WTC11 (cell line): Measurements from ENCODE around the gene SLC24A4. TPM values are rescaled to one million over a fixed set of nuclear protein-coding genes. Genes with fewer than 3 reads are reported as not detected.

Experiments
- ATAC-seq: fragments of 200-7000 bp; cut with Tn5 transposase; 2 replicates; pipeline ENCODE4 v1.10.0; 2021; ENCODE audit warnings: mild to moderate bottlenecking, moderate library complexity
- CTCF ChIA-PET: fragments of 300-600 bp; sonication (Branson Sonifier 250); formaldehyde crosslinking; loops from one replicate; lab custom pipeline; 2021; ENCODE audit warnings: antibody characterized with exemption; lab: Charles Lee
- POLR2A ChIA-PET: fragments of 350-600 bp; sonication (Branson Sonifier 250); formaldehyde crosslinking; loops from one replicate; lab custom pipeline; 2021; ENCODE audit warnings: antibody characterized with exemption; lab: Charles Lee
- DNase-seq: peaks from one replicate; pipeline ENCODE4 v3.0.0; 2021; ENCODE audit warnings: low spot score
- H3K27ac Mint-ChIP-seq: 2 replicates; pipeline ENCODE4 v1.8.0; 2021; ENCODE audit warnings: mixed read lengths
- H3K27me3 Mint-ChIP-seq: 2 replicates; pipeline ENCODE4 v1.8.0; 2021; ENCODE audit warnings: low read depth, mild to moderate bottlenecking, moderate library complexity, mixed read lengths
- H3K36me3 Mint-ChIP-seq: 2 replicates; pipeline ENCODE4 v1.8.0; 2021; ENCODE audit warnings: mixed read lengths
- H3K4me1 Mint-ChIP-seq: 2 replicates; pipeline ENCODE4 v1.8.0; 2022; ENCODE audit warnings: mixed read lengths
- H3K4me3 Mint-ChIP-seq: 2 replicates; pipeline ENCODE4 v1.8.0; 2021; ENCODE audit warnings: mild to moderate bottlenecking, moderate library complexity, mixed read lengths
- H3K9me3 Mint-ChIP-seq: 2 replicates; pipeline ENCODE4 v1.8.0; 2021; ENCODE audit warnings: mixed read lengths
- CBFB ChIP-seq: sonication (generic); formaldehyde crosslinking; IDR thresholded peaks from 2 replicates; pipeline ENCODE4 v1.8.1; 2022; ENCODE audit warnings: mild to moderate bottlenecking, low read depth, missing genetic modification reagents
- E2F1 ChIP-seq: sonication (generic); formaldehyde crosslinking; IDR thresholded peaks from 2 replicates; pipeline ENCODE4 v1.8.0; 2022; ENCODE audit warnings: mild to moderate bottlenecking, missing genetic modification reagents
- FOXP1 ChIP-seq: sonication (generic); formaldehyde crosslinking; IDR thresholded peaks from 2 replicates; pipeline ENCODE4 v1.8.0; 2022; ENCODE audit warnings: missing genetic modification reagents, mild to moderate bottlenecking, moderate library complexity, borderline replicate concordance
- IRF2 ChIP-seq: sonication (generic); formaldehyde crosslinking; IDR thresholded peaks from 2 replicates; pipeline ENCODE4 v1.8.0; 2022; ENCODE audit warnings: low read depth, missing genetic modification reagents, borderline replicate concordance
- KAT7 ChIP-seq: sonication (generic); formaldehyde crosslinking; IDR thresholded peaks from 2 replicates; pipeline ENCODE4 v1.8.1; 2023; ENCODE audit warnings: missing genetic modification reagents, mild to moderate bottlenecking, borderline replicate concordance
- MAX ChIP-seq: sonication (generic); formaldehyde crosslinking; IDR thresholded peaks from 2 replicates; pipeline ENCODE4 v1.8.0; 2022; ENCODE audit warnings: mild to moderate bottlenecking, missing genetic modification reagents
- NFE2L1 ChIP-seq: sonication (generic); formaldehyde crosslinking; IDR thresholded peaks from 2 replicates; pipeline ENCODE4 v1.8.1; 2023; ENCODE audit warnings: missing genetic modification reagents
- NFYB ChIP-seq: sonication (generic); formaldehyde crosslinking; conservative IDR thresholded peaks from 2 replicates; pipeline ENCODE4 v1.8.0; 2022; ENCODE audit warnings: low read depth, missing genetic modification reagents
- NR1H2 ChIP-seq: sonication (generic); formaldehyde crosslinking; IDR thresholded peaks from 2 replicates; pipeline ENCODE4 v1.9.0; 2021; ENCODE audit warnings: mild to moderate bottlenecking, moderate library complexity, missing genetic modification reagents
- NR2C2 ChIP-seq: sonication (generic); formaldehyde crosslinking; IDR thresholded peaks from 2 replicates; pipeline ENCODE4 v1.8.0; 2022; ENCODE audit warnings: mild to moderate bottlenecking, missing genetic modification reagents
- NR3C1 ChIP-seq: sonication (generic); formaldehyde crosslinking; conservative IDR thresholded peaks from 2 replicates; pipeline ENCODE4 v1.8.1; 2023; ENCODE audit warnings: low read depth, mild to moderate bottlenecking, missing genetic modification reagents
- OVOL2 ChIP-seq: fragments of 250-450 bp; sonication (Bioruptor Pico); IDR thresholded peaks from 2 replicates; pipeline ENCODE4 v1.9.0; 2021; ENCODE audit warnings: mild to moderate bottlenecking, borderline replicate concordance
- PRRX2 ChIP-seq: fragments of 250-450 bp; sonication (Bioruptor Pico); IDR thresholded peaks from 2 replicates; pipeline ENCODE4 v1.8.0; 2021; ENCODE audit warnings: mild to moderate bottlenecking
- SMAD3 ChIP-seq: sonication (generic); formaldehyde crosslinking; IDR thresholded peaks from 2 replicates; pipeline ENCODE4 v1.8.0; 2022; ENCODE audit warnings: missing genetic modification reagents, mild to moderate bottlenecking, borderline replicate concordance
- STAT6 ChIP-seq: sonication (generic); formaldehyde crosslinking; conservative IDR thresholded peaks from 2 replicates; pipeline ENCODE4 v1.8.1; 2023; ENCODE audit warnings: mild to moderate bottlenecking, low read depth, missing genetic modification reagents, moderate library complexity
- TEAD4 ChIP-seq: sonication (generic); formaldehyde crosslinking; IDR thresholded peaks from 2 replicates; pipeline ENCODE4 v1.8.0; 2022; ENCODE audit warnings: mild to moderate bottlenecking, missing genetic modification reagents
- TP53 ChIP-seq: sonication (generic); formaldehyde crosslinking; IDR thresholded peaks from 2 replicates; pipeline ENCODE4 v1.8.1; 2023; ENCODE audit warnings: mild to moderate bottlenecking, missing genetic modification reagents
- ZBTB21 ChIP-seq: sonication (generic); formaldehyde crosslinking; IDR thresholded peaks from 2 replicates; pipeline ENCODE4 v1.8.1; 2023; ENCODE audit warnings: mild to moderate bottlenecking, missing genetic modification reagents, borderline replicate concordance
- ZNF219 ChIP-seq: sonication (generic); formaldehyde crosslinking; IDR thresholded peaks from 2 replicates; pipeline ENCODE4 v1.8.0; 2023; ENCODE audit warnings: missing genetic modification reagents, mild to moderate bottlenecking, borderline replicate concordance
- ZNF281 ChIP-seq: sonication (generic); formaldehyde crosslinking; IDR thresholded peaks from 2 replicates; pipeline ENCODE4 v1.8.0; 2023; ENCODE audit warnings: mild to moderate bottlenecking, missing genetic modification reagents
- ZNF416 ChIP-seq: fragments of 250-450 bp; sonication (Bioruptor Pico); IDR thresholded peaks from 2 replicates; pipeline ENCODE4 v1.9.0; 2021; ENCODE audit warnings: mild to moderate bottlenecking, inconsistent platforms
- ZNF423 ChIP-seq: fragments of 250-450 bp; sonication (Bioruptor Pico); IDR thresholded peaks from 2 replicates; pipeline ENCODE4 v2.1.2; 2022; ENCODE audit warnings: mild to moderate bottlenecking, moderate library complexity
- ZNF512 ChIP-seq: sonication (generic); formaldehyde crosslinking; IDR thresholded peaks from 2 replicates; pipeline ENCODE4 v1.8.1; 2022; ENCODE audit warnings: missing genetic modification reagents, borderline replicate concordance
- total RNA-seq: library from RNA; stranded (reverse); gene quantifications from 3 replicates; pipeline ENCODE4 v1.2.3, GENCODE V29; 2021

Gene SLC24A4
- total RNA-seq, 1 experiment from 2014 or later, result 0.90 TPM

GRCh38 chr14:92409043-92409442 lies 86.1 kb downstream of the SLC24A4 start:
- Mint-ChIP-seq H3K9me3 (peaks cover 26% of the 10 kb centered on the region), H3K4me1 (peaks cover 25% of the 10 kb centered on the region), H3K4me3 (no peak overlapping the region), H3K36me3 (peaks cover 24% of the 10 kb centered on the region), H3K27ac (no peak overlapping the region), H3K27me3 (peaks cover 7% of the 10 kb centered on the region)
- ChIA-PET CTCF (interaction anchor here (0.6 to 1.2 kb wide), 3 partner anchors 22 to 922 kb away, joined by 3 read pairs; no protein-coding TSS in a partner anchor), POLR2A (no interaction called here)
- TF ChIP-seq ZNF281 (CRISPR knock-in tag), result no peak
- TF ChIP-seq ZBTB21 (CRISPR knock-in tag), result no peak
- no peak for TF ChIP-seq NFYB
- no peak for TF ChIP-seq ZNF219
- TF ChIP-seq ZNF512 (CRISPR knock-in tag), result no peak
- TF ChIP-seq TP53 (CRISPR knock-in tag), result no peak
- no peak for TF ChIP-seq NR1H2 (CRISPR knock-in tag)
- TF ChIP-seq STAT6, result no peak
- no peak for TF ChIP-seq ZNF423 (CRISPR knock-in tag)
- no peak for TF ChIP-seq E2F1 (CRISPR knock-in tag)
- TF ChIP-seq SMAD3 (CRISPR knock-in tag), result no peak
- no peak for TF ChIP-seq CBFB (CRISPR knock-in tag)
- no peak for TF ChIP-seq NR2C2 (CRISPR knock-in tag)
- TF ChIP-seq IRF2 (CRISPR knock-in tag), result no peak
- no peak for TF ChIP-seq NR3C1 (CRISPR knock-in tag)
- no peak for TF ChIP-seq TEAD4
- TF ChIP-seq PRRX2 (CRISPR knock-in tag), result no peak
- TF ChIP-seq FOXP1 (CRISPR knock-in tag), result no peak
- TF ChIP-seq OVOL2 (CRISPR knock-in tag), result no peak
- ATAC-seq, result no peak
- DNase-seq, result no peak

- peaks cover 12% of the 10 kb centered on the region for H3K36me3 Mint-ChIP-seq
- H3K27me3 Mint-ChIP-seq, result peaks cover 5% of the 10 kb centered on the region; the same call in 1 of the 2 replicates
- peaks cover 14% of the 10 kb centered on the region for H3K9me3 Mint-ChIP-seq
- H3K4me1 Mint-ChIP-seq, result peaks cover 19% of the 10 kb centered on the region
- ATAC-seq (no peak), DNase-seq (no peak)
- CTCF ChIA-PET, result interaction anchor here (0.6 kb wide), 1 partner anchor 273 kb away, joined by 3 read pairs; no protein-coding TSS in a partner anchor
- no peak overlapping the region for H3K27ac Mint-ChIP-seq
- POLR2A ChIA-PET, result no interaction called here
- no peak overlapping the region for H3K4me3 Mint-ChIP-seq
- TF ChIP-seq ZNF416 (no peak), NFE2L1 (CRISPR knock-in tag) (no peak), KAT7 (CRISPR knock-in tag) (no peak), MAX (no peak)
Measured at GRCh38 chr14:92411135-92411534, 88.2 kb downstream of the SLC24A4 start.
